OCI-M1 (cell line): ENCODE data around the gene CHAF1A.

Source experiments
- DNase-seq: peaks from one replicate; lab custom pipeline; 2025; lab: John Stamatoyannopoulos, UW

Gene CHAF1A

DNA sequence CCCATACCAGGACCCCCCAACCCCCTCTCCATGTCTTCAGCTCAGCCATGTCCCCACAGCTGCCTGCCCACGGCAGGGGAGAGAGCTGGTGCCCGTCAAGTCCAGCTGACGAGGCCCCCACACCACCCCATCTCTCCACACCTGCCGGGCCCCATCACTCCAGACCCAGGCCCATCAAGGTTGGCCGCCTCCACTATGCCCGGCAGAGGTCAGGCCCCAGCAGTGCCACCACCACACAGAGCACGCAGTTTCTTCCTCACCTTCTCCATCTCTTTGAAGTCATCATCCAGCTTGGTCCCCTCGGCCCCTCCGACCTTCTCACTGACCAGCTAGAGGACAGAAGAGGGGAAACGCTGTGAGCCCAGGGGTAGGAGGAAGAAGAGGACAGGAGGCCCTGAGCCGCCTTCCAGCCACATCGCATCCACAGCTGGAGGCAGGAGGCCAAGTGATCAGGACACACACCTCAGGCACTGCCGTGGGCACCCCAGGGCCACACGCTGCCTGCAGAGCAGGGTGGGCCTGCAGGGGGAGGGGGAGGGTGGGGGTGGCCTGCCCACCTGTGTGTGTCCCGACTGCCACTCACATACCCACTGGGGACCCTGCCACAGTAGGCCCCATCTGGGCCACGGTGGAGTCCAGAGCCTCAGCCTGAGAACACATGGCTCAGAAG is 35.6 kb upstream of the CHAF1A start:
- DNase-seq: no peak

DNA sequence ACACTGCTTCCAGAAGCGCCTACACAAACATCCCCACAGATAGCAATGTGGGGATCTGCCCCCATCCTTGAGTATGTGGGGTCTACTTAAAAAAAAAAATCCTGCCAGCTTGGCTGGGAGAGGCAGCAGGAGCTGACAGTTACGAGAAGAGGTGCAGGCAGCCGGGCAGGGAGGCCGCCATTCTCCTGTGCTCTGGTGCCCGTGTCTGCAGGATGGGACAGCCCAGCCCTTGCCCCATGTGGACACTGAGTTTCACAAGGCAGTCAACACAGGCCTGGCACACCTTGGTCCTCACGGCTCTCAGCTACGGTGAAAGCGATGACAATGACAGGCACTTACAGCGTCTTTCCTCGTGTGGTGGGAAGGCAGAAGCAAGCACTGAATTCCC is 35.1 kb upstream of the CHAF1A start:
- DNase-seq: no peak

DNA sequence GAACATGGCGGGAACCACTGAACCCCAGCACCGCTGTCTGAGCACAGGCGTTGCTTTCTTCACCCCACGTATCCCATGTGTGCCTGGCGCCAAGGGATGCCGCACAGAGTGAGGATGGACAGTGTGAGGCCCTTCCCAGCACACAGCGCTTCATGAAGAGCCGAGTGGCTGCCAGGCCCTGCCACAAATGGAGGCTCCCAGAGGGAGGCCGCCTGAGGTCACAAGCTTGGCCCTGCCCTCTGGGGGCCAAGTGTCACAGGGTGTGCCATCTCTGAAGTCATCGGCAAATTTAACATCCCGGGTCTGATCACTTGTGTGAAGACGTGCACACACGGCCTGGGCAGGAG is 34.7 kb upstream of the CHAF1A start:
- DNase-seq: no peak

DNA sequence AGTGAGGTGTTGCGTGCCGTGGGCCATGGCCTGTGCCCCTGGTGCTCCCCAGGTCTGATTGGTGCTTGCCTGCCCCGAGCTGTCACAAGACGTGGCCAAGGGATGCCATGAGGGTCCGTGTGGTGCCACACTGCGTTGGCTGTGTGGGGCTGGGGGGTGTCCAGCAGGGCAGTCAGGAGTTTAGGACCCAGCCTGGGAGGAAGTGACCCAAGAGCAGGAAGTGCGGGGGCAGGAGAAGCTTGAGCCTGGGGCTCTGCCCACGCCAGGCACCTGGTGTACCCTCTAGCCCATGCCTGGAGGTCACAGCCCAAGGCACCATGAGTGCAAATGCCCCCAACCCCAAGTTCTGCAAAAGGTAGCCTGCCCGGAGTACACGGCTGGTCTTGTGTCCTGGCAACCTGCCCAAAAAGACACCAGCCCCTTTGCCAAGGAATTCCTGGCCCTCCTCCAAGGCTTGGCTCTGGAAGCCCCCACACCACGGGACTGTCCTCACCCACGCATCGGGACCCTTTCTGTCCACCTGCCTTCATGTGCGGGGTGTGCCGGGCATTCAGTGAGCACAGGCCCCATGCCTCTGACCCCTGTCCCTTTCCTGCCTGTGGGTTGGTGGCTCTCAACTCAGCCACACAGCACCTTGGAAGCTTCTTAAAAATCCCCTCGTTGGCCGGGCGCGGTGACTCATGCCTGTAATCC is 34.2 kb upstream of the CHAF1A start:
- DNase-seq: no peak

DNA sequence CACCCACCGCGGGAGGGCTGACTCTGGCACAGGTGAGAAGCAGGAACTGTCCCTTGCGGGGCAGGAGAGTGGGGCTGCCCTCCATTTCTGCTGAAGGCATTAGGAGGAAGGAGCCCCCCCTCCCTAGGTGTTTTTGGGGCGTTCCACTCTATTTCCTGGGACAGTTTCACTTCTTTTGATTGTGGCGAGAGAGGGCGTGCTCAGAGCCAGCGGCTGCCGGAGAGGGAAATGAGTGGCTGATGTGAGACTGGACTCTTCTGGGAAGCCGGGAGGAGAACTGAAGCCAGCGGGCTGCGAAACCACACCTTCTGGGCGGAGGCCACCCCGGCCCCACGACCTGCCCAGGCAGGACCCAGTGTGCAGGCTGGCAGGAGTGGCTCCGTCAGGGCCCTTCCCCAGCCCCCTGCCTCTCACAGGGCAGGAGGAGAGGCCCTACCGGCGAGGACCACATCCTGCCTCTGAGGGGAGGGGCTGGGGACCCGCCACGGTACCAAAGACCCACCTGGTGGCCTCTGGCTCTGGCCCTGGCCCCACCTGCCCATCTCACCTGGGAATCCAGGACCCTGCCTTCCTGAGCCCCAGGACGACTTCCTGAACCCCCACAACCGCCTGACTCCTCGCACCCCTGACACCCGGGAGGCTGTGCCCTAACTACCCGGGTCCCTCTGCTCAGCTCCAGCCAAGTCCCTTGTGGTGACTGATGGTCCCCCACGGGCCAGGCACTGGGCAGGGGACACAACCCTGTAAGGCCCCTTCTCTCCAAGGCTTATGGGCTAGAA is 33.1 kb upstream of the CHAF1A start:
- no peak for DNase-seq

DNA sequence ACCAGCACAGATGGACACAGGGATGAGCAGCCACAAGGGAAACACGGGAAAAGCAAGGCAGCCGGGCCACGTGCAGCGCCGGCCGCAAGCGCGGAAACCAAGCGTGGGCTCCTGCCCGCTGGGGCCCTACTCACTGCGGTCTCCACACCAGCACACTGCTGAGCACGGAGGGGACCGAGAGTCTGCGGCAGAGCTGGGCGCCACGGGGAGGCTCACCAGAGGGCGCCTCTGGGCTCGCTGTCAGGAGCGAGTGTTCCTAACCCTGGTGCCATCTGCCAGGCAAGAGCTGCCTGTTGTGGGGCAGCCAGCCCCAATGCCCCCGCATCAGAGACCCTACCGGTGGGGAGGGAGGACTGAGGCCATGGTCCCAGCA is 32.6 kb upstream of the CHAF1A start:
- DNase-seq: no peak

DNA sequence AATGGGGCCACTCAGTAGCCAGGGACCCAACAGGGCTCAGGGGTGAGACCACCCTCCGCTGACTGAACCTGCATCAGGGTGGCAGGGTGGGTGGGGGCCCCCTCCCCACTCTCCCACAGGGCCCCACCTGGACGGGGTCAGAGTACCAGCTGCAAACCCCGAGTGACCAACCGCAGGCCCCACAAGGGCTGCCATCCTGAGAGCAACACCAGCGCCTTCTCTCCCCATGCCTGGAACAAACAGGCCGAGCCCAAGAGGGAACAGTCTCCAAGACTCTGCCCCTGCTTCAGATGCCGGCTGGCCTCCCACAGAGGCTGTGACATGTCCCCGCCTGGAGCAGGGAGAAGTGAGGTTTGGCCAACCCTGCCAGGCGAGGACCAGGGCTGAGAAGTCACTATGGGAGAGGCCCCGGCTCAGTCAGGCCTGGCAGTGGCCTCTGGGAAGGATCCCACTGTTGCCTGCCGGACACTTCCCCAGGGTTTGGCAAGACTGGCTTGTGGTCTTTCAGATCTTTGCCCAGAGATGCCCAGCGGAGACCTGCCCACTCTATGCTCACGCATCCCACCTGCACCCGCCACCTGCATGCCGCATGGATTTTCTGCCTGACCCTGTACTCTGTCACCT is 31.9 kb upstream of the CHAF1A start:
- no peak for DNase-seq

DNA sequence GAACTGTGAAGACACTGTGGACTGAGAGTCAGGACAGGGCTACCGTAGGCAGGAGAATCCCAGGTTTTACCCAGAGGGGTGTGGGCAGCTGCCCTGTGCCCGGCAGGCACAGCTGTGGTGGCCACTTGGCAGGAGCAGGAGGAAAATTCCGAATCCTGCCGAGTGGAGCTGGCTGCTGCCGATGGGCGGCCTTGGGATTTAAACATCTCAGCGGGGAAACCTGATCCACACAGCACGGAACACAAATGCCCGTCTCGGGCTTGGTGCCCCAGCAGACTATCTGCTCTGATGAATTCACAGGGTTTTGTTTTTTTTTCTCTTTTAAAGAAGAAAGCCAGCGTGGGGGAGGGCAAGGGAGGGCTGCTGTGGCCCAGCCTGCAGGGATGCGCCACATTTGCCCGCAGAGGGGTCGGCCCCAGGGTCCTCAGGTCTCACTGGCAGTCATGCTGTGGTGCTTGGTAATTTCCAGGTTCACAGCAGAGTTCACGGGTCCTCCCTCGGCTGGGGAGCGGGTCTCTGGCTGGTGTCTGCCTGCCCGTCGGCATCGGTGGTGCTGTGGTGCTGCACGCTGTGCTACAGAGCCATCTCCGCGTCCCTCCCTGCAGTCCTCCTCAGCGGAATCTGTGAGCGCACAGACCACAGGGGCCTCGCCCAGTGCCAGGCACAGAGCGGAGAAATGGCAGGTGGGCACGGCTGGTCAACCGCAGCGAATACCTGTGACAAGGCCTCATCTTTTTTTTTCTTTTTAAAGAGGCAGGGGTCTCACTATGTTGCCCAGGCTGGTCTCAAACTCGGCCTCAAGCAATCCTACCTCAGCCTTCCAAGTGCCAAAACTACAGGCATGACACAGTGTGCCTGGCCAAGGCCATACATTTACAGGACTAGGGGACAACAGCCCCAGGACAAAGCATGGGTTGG is 30.9 kb upstream of the CHAF1A start:
- DNase-seq: no peak

DNA sequence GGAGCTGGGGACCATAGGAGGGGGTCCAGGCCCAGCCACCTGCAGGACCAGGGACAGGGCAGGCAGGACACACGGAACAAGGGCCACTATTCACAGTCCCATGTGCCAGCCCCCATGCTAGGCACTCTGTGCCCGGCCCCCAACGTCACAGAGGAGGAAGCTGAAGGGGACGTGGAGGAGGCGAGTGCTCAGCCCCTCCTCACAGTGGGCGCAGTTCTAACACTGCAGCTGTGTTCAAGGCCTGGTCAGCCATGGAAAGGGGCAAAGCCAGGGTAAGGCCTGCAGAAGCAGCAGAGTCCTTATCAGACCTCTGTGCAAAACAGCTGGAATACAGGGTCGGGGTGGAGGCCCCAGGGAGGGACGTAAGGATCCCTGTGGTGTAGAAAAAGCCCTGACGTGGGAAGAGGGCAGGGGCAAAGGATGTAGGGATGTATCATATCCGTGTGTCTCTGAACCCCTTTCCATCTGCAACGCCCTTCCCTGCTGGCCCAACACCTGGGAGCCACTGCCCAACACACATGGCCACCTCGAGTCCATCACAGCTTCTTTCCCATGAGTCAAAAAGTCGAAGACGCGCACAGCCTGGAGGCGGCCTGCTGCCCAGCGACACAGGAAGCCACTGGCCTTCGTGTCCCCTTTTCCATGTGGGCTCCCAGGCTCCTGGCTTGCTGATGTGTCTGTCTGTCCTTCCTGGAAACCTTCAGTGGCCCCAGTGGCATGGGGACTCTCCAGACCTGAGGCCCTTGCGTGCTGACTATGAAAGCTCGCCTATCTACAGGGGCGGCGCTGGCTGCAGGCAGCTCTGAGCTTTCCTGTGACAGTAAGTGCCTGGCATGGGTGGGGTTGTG is 30.1 kb upstream of the CHAF1A start:
- DNase-seq: no peak

DNA sequence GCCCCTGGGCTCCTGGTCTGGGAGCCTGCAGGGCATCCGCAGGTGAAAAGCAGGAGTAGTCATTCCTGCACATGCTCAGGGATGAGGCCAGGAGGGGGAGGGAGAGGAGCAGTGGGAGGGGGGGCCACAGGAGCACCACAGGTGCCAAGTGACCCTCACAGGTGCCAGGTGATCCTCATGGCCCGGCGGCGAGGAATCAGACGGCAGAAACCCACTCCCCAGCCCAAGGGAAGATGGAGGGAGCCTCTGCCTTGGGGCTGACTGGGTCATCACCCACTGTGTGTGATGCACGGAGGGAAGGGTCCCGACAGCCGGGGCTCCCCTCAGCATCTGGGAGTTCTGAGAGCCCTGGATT is 29.4 kb upstream of the CHAF1A start:
- no peak for DNase-seq

DNA sequence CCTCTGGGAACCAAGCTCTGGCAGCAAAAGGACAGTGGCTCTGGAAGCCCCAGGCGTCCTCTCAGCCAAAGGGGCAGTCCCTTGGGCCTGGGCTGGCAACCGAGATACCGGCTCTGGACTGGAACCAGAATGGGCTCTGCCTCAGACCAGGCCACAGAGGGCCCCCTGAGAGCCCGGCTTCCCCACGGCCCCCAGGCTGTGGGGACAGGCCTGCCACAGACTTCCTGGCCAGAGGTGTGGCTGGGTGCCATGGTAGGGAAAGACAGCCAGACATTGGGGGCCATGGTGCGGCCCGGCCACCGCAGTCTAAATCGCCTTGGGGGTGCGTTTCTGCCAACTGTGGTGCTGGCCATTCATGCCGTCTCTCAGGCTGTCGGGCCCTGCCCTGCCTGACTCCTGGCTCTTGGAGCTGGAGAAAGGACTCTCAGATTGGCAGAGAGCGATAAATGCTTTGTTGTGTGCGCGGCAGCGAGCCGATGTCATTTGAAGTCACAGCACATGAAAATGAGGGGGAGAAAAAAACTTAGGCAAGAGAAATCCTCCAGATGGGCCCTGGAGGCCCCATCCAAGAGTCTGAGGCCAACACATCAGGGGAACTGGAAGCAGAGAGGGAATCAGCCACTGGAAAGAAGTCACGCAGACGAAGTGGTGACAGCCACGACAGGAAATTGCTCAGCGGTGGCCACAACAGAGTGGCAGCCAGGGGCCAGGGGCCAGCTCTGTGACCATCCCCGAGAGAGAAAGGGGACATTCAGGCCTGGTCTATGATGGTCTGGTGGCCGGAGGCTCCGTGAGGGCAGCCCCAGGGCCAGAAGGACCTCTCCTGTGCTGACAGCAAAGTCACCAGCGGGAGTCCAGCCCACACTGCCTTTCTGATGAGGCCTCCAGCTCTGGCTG is 28.6 kb upstream of the CHAF1A start:
- DNase-seq: no peak

DNA sequence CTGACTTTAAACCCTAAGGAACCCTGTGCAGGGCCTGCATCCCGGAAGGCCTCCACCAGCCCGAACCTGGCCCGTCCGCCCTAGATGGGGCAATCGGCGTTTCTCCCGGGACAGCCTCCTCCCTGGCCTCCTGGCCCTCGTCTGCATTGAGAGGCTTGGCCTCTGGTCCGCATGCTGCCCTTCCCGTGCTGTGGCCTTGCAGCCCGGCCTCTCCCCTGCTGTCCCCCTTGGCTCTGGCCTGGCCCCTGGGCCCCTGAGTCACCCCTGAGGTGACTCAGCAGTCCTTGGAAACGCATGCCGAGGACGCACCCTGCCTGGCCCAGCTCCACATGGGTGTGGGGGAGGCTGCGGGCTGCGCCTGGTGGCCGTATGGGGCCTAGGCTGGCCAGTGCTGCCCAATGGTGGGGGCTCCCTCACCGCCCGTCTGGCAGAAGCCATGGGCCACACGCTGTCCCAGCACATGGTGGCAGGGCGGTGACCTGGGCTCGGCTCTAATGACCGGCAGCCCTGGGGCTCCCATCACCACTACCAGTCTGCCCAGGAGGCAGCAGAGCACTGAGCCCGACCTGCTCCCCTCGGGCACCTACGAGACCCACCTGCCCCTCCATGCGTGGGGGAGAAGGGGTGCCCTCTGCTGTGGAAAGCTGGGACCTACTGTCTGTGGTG is 27.8 kb upstream of the CHAF1A start:
- peak; percentile 92 for DNase-seq

DNA sequence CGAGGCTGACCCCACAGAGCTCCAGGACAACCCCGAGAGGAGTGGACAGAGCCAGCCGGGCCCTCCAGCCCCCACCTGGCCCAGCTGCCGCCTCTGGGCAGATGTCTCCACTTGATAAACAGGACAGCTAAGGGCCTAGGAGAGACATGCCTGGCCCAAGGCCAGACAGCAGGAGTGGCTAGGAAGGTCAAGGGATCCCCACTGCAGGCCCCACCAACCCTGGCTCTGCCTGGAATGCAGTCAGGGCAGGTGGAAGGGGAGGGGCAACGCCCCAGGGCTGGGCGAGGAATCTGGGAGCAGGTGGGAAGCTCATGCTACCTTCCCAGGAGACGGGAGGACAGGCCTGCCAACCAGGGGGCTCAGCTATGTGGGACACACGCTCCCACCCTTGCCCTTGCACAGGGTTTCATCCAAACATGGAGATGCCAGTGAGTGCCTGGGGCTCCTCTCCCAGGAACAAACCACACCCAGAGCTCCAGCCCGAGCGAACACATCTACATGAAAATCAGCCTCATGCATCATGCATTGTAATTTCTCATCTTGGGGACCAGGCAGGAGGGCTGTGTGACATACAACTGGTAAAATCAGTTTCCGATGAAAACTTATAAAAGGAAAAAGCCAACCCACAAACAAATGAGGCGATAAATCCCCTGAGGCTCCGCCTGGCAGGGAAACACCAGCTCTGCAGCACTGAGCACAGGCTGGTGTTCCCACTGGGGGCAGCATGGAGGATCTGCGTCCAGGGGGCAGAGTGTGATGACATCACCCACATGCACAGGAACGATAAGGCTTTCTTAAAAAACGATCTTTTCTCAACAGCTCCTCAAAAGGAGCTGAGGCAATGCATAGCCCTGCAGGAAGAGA is 27.0 kb upstream of the CHAF1A start:
- peak; percentile 94 for DNase-seq

DNA sequence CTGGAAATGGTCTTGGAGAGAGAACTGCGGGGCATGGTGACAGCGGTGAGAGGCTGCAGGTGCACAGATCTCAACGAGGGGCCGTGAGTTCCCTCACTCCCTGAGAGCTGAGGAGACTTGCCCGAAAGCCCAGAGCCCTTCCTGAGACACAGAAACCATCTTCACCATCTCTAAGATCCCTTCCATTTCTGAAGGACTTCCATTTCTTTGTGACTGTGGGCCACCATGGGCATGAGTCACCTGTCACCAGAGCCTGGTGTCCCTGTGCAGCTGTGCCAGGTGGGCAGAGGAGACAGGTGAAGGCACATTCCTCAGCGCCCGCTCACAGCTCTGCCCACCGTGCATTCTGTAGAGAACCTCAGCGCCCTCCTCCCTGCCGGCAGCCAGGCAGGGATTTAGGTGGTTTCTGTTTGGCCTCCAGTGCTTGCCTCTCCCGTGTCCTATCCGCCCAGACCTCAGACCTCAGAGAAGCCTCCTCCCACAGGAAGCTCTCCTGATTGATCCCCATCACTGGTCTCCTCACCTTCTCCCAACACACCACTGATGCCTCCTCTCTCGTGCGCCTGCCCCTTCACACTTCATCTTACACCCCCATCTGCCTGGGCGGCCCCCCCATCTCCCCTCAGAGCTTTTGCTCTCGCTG is 26.3 kb upstream of the CHAF1A start:
- DNase-seq: peak; percentile 55

DNA sequence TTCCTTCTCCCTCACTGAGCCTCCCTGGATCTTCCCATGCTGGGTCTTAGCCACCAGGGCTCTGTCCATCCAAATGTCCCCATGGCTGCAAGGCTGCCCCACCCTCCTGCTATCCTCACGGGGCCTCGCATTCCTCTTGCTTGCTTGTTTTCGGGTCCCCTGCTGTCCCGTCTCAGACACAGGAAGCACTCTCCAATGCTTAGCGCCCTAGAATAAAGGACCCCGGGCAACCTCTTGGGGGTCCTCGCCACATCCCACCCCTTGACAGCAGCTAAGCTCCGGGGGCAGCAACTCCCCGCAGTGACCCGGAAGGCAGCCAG is 25.8 kb upstream of the CHAF1A start:
- no peak for DNase-seq

DNA sequence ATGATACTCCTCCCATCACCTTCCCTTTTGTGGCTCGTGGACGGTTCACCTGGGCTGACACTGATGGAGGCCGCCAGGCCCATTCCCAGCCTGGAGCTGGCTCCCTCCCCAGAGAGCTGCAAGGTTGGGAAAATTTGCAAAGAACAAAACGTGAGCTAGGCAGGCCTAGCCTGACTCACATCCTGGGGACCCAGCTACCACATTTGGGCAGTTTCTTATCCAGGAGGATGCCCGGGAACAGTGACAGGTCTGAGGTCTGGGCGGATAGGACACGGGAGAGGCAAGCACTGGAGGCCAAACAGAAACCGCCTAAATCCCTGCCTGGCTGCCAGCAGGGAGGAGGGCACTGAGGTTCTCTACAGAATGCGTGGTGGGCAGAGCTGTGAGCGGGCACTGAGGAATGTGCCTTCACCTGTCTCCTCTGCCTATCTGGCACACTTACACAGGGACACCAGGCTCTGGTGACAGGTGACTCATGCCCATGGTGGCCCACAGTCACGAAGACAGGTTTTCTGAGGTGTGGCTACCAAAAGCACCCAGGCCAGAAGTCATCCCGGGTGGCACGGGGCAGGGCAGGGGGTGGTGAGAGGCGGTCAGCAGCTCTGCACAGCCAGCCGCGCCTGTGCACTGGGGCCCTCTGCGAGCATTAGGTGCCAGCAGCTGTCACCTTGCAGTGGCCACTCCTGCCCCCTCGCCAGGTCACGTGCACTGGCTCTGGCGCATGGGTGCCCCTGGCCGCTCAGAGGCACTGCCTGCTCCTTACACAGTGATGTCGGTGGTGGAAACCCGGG is 25.3 kb upstream of the CHAF1A start:
- no peak for DNase-seq

DNA sequence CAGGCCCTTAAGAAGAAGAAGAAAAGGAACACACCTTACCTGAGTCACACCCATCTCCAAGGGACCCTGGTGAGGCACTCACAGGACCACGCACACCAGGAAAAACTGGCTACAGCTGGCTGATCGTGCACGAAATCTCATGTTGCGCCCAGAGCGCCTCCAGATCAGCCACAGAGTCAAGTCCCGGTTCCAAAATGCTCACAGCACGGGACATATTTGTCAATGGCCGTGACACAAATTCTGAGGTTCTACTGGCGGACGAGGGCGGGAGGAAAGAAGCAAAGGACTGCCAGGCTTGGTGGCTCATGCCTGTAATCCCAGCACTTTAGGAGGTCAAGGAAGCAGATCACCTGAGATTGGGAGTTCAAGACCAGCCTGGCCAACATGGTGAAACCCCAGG is 23.6 kb upstream of the CHAF1A start:
- no peak for DNase-seq
